GM19239 (cell line): ENCODE results near the gene MBTD1.
"Not testable (repeated sequence)": the region's sequence is repeated elsewhere in the genome, so short reads cannot be mapped to it uniquely, and the experiment has no call there.

ENCODE experiments used
- DNase-seq: peaks from one replicate; pipeline ENCODE4 v3.0.0; 2011; ENCODE audit warnings: low spot score; ENCODE audit not compliant: insufficient read length
- FAIRE-seq: peaks from 2 replicates; lab custom pipeline; 2011; peaks lifted over from hg19 to GRCh38; lab: Jason Lieb, UNC

MBTD1 gene

GRCh38 chr17:51257150-51258081, 2.4 kb downstream of the MBTD1 start:
- FAIRE-seq (no peak), DNase-seq (no peak)

DNA sequence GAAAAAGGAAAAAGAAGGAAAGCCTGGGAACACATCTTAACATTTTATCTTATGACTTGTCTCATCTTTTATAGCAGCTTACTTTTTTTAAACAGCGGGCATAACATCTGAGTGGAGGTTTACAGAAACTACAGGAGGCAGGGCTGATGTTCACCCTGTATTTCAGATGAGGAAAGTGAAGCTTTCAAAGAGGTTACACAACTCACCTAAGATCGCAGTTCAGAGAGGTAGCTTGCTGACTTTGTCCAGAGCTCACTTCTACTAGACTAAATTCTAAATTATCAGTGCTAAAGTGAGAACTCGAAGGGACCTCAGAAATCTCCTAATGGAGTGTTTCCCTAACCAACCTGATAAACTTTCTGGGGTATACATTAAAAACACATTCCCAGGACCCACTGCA, 3.7 kb downstream of the MBTD1 start:
- DNase-seq (no peak), FAIRE-seq (no peak)

DNA sequence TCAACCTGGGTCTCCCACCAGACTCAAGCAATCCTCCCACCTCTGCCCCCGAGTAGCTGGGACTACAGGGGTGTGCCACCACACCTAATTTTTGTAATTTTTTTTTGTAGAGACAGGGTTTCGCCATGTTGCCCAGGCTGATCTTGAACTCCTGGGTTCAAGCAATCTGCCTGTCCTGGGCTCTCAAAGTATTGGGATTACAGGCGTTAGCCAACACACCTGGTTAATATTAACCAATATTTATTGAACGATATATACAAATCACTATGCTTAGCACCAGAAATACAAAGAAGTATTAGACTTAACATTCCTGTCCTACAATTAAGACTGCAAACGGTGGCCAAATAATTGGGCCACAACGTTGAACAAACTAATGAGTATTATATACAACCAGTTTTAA, 4.2 kb downstream of the MBTD1 start:
- FAIRE-seq (no peak), DNase-seq (no peak)

- FAIRE-seq (no peak), DNase-seq (no peak)
These were observed 8.8 kb downstream of the MBTD1 start for GRCh38 chr17:51251010-51251409.

GRCh38 chr17:51250314-51250840, 9.5 kb downstream of the MBTD1 start:
- DNase-seq (no peak), FAIRE-seq (no peak)

GRCh38 chr17:51245535-51245934, 14.3 kb downstream of the MBTD1 start:
- no peak for FAIRE-seq
- DNase-seq: no peak

GRCh38 chr17:51244041-51244440, 15.8 kb downstream of the MBTD1 start:
- no peak for FAIRE-seq
- no peak for DNase-seq

DNA sequence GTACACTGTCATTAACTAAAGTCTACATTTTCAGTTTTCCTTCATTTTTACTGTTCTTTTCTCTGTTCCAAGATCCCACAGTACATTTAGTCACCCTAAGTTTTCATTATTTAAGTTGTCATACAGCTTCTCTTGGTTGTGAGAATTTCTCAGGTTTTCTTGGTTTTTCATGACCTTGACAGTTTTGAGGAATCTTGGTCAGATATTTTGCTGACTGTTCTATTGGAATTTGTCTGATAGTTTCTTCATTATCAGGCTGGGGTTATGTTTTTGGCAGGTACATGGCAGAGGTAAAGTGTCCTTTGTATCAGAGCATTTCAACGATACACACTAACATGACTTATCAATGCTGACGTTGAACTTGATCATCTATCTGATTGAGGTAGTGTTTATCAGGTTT, 19.6 kb downstream of the MBTD1 start:
- DNase-seq (no peak), FAIRE-seq (no peak)

GRCh38 chr17:51238255-51238887, 21.5 kb downstream of the MBTD1 start:
- no peak for DNase-seq
- FAIRE-seq: peak; percentile 14

- no peak for FAIRE-seq
These were observed 25.7 kb downstream of the MBTD1 start for GRCh38 chr17:51234162-51234561.

GRCh38 chr17:51231999-51232398, 27.9 kb downstream of the MBTD1 start:
- no peak for FAIRE-seq
- no peak for DNase-seq

More at GRCh38 chr17:51234162-51234561, 25.7 kb downstream of the MBTD1 start:
- no peak for DNase-seq

- FAIRE-seq (no peak), DNase-seq (no peak)
These were observed 29.5 kb downstream of the MBTD1 start for GRCh38 chr17:51230306-51230705.

GRCh38 chr17:51229889-51230288, 30.0 kb downstream of the MBTD1 start:
- FAIRE-seq (peak; percentile 40), DNase-seq (no peak)

- FAIRE-seq (no peak), DNase-seq (no peak)
These were observed 31.7 kb downstream of the MBTD1 start for GRCh38 chr17:51228161-51228560.

DNA sequence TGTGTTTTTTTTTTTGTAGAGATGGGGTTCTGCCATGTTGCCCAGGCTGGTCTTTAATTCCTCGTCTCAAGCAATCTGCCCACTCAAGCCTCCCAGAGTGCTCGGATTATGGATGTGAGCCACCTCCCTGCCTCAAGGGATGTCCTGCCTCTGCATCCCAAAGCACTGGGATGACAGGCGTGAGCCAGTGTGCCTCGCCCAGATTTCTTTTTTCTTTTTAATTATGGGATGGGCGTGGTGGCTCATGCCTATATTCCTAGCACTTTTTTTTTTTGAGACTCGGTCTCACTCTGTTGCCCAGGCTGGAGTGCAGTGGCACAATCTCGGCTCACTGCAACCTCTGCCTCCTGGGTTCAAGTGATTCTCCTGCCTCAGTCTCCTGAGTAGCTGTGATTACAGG, 34.3 kb downstream of the MBTD1 start:
- FAIRE-seq, DNase-seq: not testable (repeated sequence)

GRCh38 chr17:51224402-51225262, 35.2 kb downstream of the MBTD1 start:
- DNase-seq (no peak), FAIRE-seq (no peak)

DNA sequence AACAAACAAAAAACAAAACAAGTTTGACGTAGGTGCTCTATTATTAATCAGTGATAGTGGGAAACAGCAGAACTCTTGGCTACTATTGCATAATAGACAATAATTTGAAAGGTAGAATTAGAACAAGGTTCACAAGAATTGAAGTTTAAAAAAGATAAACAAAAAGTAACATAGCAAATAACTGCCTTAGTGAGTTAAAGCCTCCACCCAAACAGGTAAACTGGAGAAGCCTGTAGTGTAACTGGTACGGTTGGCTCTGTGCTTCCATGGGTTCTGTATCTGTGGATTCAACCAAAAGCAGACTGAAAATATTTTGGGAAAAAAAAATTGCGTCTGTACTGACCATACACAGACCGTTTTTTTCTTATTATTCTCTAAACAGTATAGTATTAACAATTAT, 38.5 kb downstream of the MBTD1 start:
- DNase-seq: no peak
- FAIRE-seq: no peak

- DNase-seq (no peak), FAIRE-seq (no peak)
These were observed 41.9 kb downstream of the MBTD1 start for GRCh38 chr17:51217946-51218345.

DNA sequence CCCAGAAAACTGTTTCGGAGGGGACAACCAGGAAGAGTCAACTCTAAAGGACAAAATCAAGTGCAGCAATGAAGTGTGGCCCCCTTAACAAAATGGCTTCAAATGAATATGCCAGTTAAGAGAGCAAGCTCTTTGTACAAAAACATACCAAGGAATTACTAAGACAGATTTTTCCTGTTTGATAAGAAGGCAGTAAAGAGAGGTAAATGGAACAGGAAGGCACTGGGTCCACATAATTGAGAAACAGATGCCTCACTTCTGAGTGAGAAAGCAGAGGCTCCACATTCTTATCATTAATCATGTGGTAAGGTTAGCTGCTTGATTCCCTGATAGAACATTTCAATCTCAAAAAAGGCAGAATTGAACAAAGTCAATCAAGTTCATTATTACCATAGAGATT, 44.9 kb downstream of the MBTD1 start:
- no peak for DNase-seq
- FAIRE-seq: no peak

GRCh38 chr17:51203838-51204237, 56.0 kb downstream of the MBTD1 start:
- FAIRE-seq (no peak), DNase-seq (no peak)
